Spinal cord (tissue), 10 donors: ENCODE results near the gene SLC25A29. TPM values are rescaled to one million over a fixed set of nuclear protein-coding genes. Genes with fewer than 3 reads are reported as not detected.
"Not testable (repeated sequence)": the region's sequence is repeated elsewhere in the genome, so short reads cannot be mapped to it uniquely, and the experiment has no call there.

Experiments used
- DNase-seq, 6 donors: peaks; one replicate each; pipeline versions ENCODE4 v3.0.0 to v3.0.0-alpha.2; 2013 to 2015; ENCODE audit warnings: low spot score in 6 of 6, low read depth in 4 of 6
- H3K27ac ChIP-seq: one replicate; pipeline ENCODE4 v1.5.1; 2013; ENCODE audit warnings: low read depth, low read length, control low read depth
- H3K27me3 ChIP-seq: one replicate; pipeline ENCODE4 v1.6.1; 2013; ENCODE audit warnings: low read length; ENCODE audit not compliant: control insufficient read depth, insufficient read depth
- H3K36me3 ChIP-seq: one replicate; pipeline ENCODE4 v1.6.1; 2013; ENCODE audit warnings: low read length; ENCODE audit not compliant: control insufficient read depth, insufficient read depth
- H3K4me1 ChIP-seq: one replicate; pipeline ENCODE4 v1.6.1; 2013; ENCODE audit warnings: low read length; ENCODE audit not compliant: control insufficient read depth, insufficient read depth
- H3K4me3 ChIP-seq: one replicate; pipeline ENCODE4 v1.5.1; 2013; ENCODE audit warnings: low read depth, low read length, control low read depth
- H3K9me3 ChIP-seq: one replicate; pipeline ENCODE4 v1.6.1; 2013; ENCODE audit warnings: low read length; ENCODE audit not compliant: control insufficient read depth, insufficient read depth
- WGBS: methylation state at CpG from one replicate; pipeline ENCODE4 v1.1.5; 2013; ENCODE audit warnings: missing lambda C conversion rate; ENCODE audit not compliant: insufficient coverage; 5-methylcytosine and 5-hydroxymethylcytosine counted together
- polyA plus RNA-seq, 2 donors: library from polyadenylated mRNA; unstranded; fragments of 120-200 nt; gene quantifications; one replicate each; pipeline ENCODE4 v1.2.1, GENCODE V29; 2013; ENCODE audit not compliant: insufficient read length in 2 of 2
- total RNA-seq, 2 donors: library from RNA; depleted of rRNA in 1 of 2; stranded (reverse); fragments of 120-200 nt in 1 of 2; fragments of >200 nt in 1 of 2; gene quantifications; one replicate each; pipeline versions ENCODE4 v1.2.3 to v1.2.4, GENCODE V29; 2013 to 2014
- donor health status: healthy.

The SLC25A29 gene
- total and polyA plus RNA-seq, 4 donors = 26.2 to 131 (median 68.4) TPM

GRCh38 chr14:100344657-100345056, 38.4 kb upstream of the SLC25A29 start:
- H3K9me3 ChIP-seq, H3K27me3 ChIP-seq, H3K4me3 ChIP-seq, DNase-seq, H3K27ac ChIP-seq: not testable (repeated sequence)
- Histone ChIP-seq H3K4me1 (peaks cover 10% of the 10 kb centered on the region), H3K36me3 (peaks cover 57% of the 10 kb centered on the region)
- whole genome bisulfite sequencing = no CpG with 5 or more reads among the region's 35 CpGs

- peaks cover 49% of the 10 kb centered on the region for H3K36me3 ChIP-seq
- H3K27ac ChIP-seq, H3K9me3 ChIP-seq, H3K4me1 ChIP-seq, H3K4me3 ChIP-seq, DNase-seq, H3K27me3 ChIP-seq: not testable (repeated sequence)
- 96% methylated on average over 7 of the region's 12 CpGs for WGBS
Observed at GRCh38 chr14:100342826-100343225, 36.6 kb upstream of the SLC25A29 start.

- DNase-seq = no peak
- no peak overlapping the region for H3K4me3 ChIP-seq
- no peaks in the 10 kb centered on the region for H3K9me3 ChIP-seq
- no peaks in the 10 kb centered on the region for H3K27me3 ChIP-seq
- H3K4me1 ChIP-seq = peaks cover 3% of the 10 kb centered on the region
- H3K36me3 ChIP-seq = peaks cover 49% of the 10 kb centered on the region
- peak overlapping the region; percentile 86 for H3K27ac ChIP-seq
- 98% methylated on average over 6 of the region's 11 CpGs for WGBS
Observed at GRCh38 chr14:100342195-100342594, 36.0 kb upstream of the SLC25A29 start.

GRCh38 chr14:100341301-100342031, 35.2 kb upstream of the SLC25A29 start:
- Histone ChIP-seq H3K4me3 (no peak overlapping the region), H3K27ac (peak overlapping the region; percentile 86), H3K4me1 (peaks cover 3% of the 10 kb centered on the region), H3K27me3 (no peaks in the 10 kb centered on the region), H3K36me3 (peaks cover 49% of the 10 kb centered on the region), H3K9me3 (no peaks in the 10 kb centered on the region)
- peak in 1 of 6 donors; percentile 32 for DNase-seq
- WGBS = 69% methylated on average over 4 of the region's 8 CpGs

- Histone ChIP-seq H3K27ac (no peak overlapping the region), H3K36me3 (peaks cover 41% of the 10 kb centered on the region), H3K9me3 (no peaks in the 10 kb centered on the region), H3K27me3 (no peaks in the 10 kb centered on the region), H3K4me3 (no peak overlapping the region), H3K4me1 (peaks cover 3% of the 10 kb centered on the region)
- DNase-seq = no peak
- whole genome bisulfite sequencing = 100% methylated on average over 3 of the region's 6 CpGs
Observed at GRCh38 chr14:100340423-100340813, 34.2 kb upstream of the SLC25A29 start.

- no peak overlapping the region for H3K4me3 ChIP-seq
- no peaks in the 10 kb centered on the region for H3K27me3 ChIP-seq
- no peaks in the 10 kb centered on the region for H3K9me3 ChIP-seq
- peaks cover 45% of the 10 kb centered on the region for H3K36me3 ChIP-seq
- no peak overlapping the region for H3K27ac ChIP-seq
- H3K4me1 ChIP-seq = peaks cover 3% of the 10 kb centered on the region
- 78% methylated on average over 3 of the region's 6 CpGs for WGBS
- DNase-seq = no peak
Observed at GRCh38 chr14:100339766-100340422, 33.6 kb upstream of the SLC25A29 start.

- Histone ChIP-seq H3K4me3 (no peak overlapping the region), H3K4me1 (no peaks in the 10 kb centered on the region), H3K27me3 (no peaks in the 10 kb centered on the region), H3K36me3 (peaks cover 56% of the 10 kb centered on the region), H3K27ac (no peak overlapping the region), H3K9me3 (no peaks in the 10 kb centered on the region)
- WGBS = 94% methylated on average over 17 of the region's 18 CpGs
- DNase-seq = no peak
Observed at GRCh38 chr14:100336618-100337530, 30.6 kb upstream of the SLC25A29 start.

- Histone ChIP-seq H3K4me3 (no peak overlapping the region), H3K27me3 (no peaks in the 10 kb centered on the region), H3K36me3 (peaks cover 62% of the 10 kb centered on the region), H3K9me3 (no peaks in the 10 kb centered on the region), H3K4me1 (no peaks in the 10 kb centered on the region), H3K27ac (no peak overlapping the region)
- 92% methylated on average over 12 of the region's 12 CpGs for WGBS
- DNase-seq = no peak
Observed at GRCh38 chr14:100334904-100335303, 28.7 kb upstream of the SLC25A29 start.

GRCh38 chr14:100333827-100334226, 27.6 kb upstream of the SLC25A29 start:
- H3K9me3 ChIP-seq = no peaks in the 10 kb centered on the region
- H3K4me3 ChIP-seq = no peak overlapping the region
- peaks cover 66% of the 10 kb centered on the region for H3K36me3 ChIP-seq
- WGBS = 87% methylated on average over 6 of the region's 7 CpGs
- DNase-seq = no peak
- no peak overlapping the region for H3K27ac ChIP-seq
- no peaks in the 10 kb centered on the region for H3K27me3 ChIP-seq
- H3K4me1 ChIP-seq = no peaks in the 10 kb centered on the region
